MCF 10A (cell line): ENCODE measurements around the gene DTL. TPM values are rescaled to one million over a fixed set of nuclear protein-coding genes. Genes with fewer than 3 reads are reported as not detected.

ENCODE experiments used
- BruUV-seq: library from RNA; stranded (reverse); fragments of 400-500 nt; replicated peaks from 2 replicates; lab custom pipeline; 2021; lab: Mats Ljungman, UMichigan
- CTCF ChIA-PET: fragments of 300-600 bp; sonication (Branson Sonifier 250); formaldehyde crosslinking; extraction: SDS; loops from one replicate; lab custom pipeline; 2021; ENCODE audit warnings: antibody characterized with exemption, inconsistent platforms; lab: Yijun Ruan, JAX
- POLR2A ChIA-PET: fragments of 300-600, 350-650 bp; sonication (Branson Sonifier 250); formaldehyde crosslinking; extraction: SDS; loops from one replicate; lab custom pipeline; 2020; ENCODE audit warnings: antibody characterized with exemption, inconsistent platforms; lab: Yijun Ruan, JAX
- DNase-seq: peaks from one replicate; pipeline ENCODE4 v3.0.0-alpha.2; 2018; ENCODE audit not compliant: unreplicated experiment
- H3K27ac Mint-ChIP-seq: one replicate; pipeline ENCODE4 v1.8.0; 2022; ENCODE audit warnings: mild to moderate bottlenecking, low read depth, mixed read lengths; ENCODE audit not compliant: unreplicated experiment
- H3K27me3 Mint-ChIP-seq: one replicate; pipeline ENCODE4 v1.8.0; 2022; ENCODE audit warnings: mixed read lengths; ENCODE audit not compliant: insufficient read depth, unreplicated experiment
- H3K36me3 Mint-ChIP-seq: one replicate; pipeline ENCODE4 v1.8.0; 2022; ENCODE audit warnings: mild to moderate bottlenecking, moderate library complexity, mixed read lengths; ENCODE audit not compliant: insufficient read depth, unreplicated experiment
- H3K4me1 Mint-ChIP-seq: one replicate; pipeline ENCODE4 v1.8.0; 2022; ENCODE audit warnings: mixed read lengths; ENCODE audit not compliant: insufficient read depth, unreplicated experiment
- H3K4me3 Mint-ChIP-seq: one replicate; pipeline ENCODE4 v1.8.0; 2022; ENCODE audit warnings: mild to moderate bottlenecking, moderate library complexity, mixed read lengths; ENCODE audit not compliant: unreplicated experiment
- H3K9me3 Mint-ChIP-seq: one replicate; pipeline ENCODE4 v1.8.0; 2022; ENCODE audit warnings: mixed read lengths; ENCODE audit not compliant: unreplicated experiment
- intact Hi-C: fragments of 100-400 bp; cut with micrococcal nuclease; formaldehyde crosslinking; loops from 2 replicates; pipeline ENCODE4 v1.14.1; 2022
- total RNA-seq: library from RNA; stranded (reverse); gene quantifications from 2 replicates; pipeline ENCODE4 v1.2.3, GENCODE V29; 2022
- TF ChIP-seq, protein P1 (sequence below): fragments of 200-600 bp; IDR thresholded peaks from one replicate; pipeline ENCODE4 v1.8.0; 2022; ENCODE audit warnings: antibody characterized with exemption, mild to moderate bottlenecking; ENCODE audit not compliant: unreplicated experiment

DTL gene
- total RNA-seq, 1 experiment from 2014 or later: 34.4 TPM

DNA sequence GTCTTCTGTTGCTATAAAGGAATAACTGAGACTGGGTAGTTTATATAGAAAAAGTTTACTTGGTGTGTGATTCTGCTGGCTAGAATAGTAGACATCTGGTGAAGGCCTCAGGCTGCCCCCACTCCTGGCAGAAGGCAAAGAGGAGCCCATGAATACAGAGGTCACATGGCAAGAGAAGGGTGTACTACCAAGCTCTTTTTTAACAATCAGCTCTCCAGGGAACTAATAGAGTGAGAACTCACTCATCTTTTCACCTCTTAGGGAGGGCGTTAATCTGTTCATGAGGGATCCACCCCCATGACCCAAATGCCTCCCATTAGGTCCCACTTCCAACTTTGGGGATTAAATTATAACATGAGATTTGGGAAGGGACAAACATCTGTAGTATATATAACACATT, 9.3 kb downstream of the DTL start:
- Mint-ChIP-seq H3K4me3 (no peak overlapping the region), H3K27ac (no peak overlapping the region), H3K4me1 (peaks cover 27% of the 10 kb centered on the region), H3K9me3 (no peaks in the 10 kb centered on the region), H3K36me3 (peaks cover 6% of the 10 kb centered on the region), H3K27me3 (no peaks in the 10 kb centered on the region)
- DNase-seq: no peak
- POLR2A ChIA-PET: interaction anchor here (0.7 to 8.2 kb wide), 5 partner anchors 7 to 719 kb away, joined by 3 to 97 read pairs (median 3); partner anchors contain the start of genes DTL, INTS7 and PPP2R5A
- TF ChIP-seq, protein P1, sequence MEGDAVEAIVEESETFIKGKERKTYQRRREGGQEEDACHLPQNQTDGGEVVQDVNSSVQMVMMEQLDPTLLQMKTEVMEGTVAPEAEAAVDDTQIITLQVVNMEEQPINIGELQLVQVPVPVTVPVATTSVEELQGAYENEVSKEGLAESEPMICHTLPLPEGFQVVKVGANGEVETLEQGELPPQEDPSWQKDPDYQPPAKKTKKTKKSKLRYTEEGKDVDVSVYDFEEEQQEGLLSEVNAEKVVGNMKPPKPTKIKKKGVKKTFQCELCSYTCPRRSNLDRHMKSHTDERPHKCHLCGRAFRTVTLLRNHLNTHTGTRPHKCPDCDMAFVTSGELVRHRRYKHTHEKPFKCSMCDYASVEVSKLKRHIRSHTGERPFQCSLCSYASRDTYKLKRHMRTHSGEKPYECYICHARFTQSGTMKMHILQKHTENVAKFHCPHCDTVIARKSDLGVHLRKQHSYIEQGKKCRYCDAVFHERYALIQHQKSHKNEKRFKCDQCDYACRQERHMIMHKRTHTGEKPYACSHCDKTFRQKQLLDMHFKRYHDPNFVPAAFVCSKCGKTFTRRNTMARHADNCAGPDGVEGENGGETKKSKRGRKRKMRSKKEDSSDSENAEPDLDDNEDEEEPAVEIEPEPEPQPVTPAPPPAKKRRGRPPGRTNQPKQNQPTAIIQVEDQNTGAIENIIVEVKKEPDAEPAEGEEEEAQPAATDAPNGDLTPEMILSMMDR: no peak
- no TSS peak for BruUV-seq
- intact Hi-C loops: no loop called here
- CTCF ChIA-PET: interaction anchor here (0.6 to 9.7 kb wide), 6 partner anchors 9 to 411 kb away, joined by 4 to 95 read pairs (median 14); partner anchors contain the start of genes DTL and INTS7

GRCh38 chr1:212045981-212046380, 10.4 kb downstream of the DTL start:
- CTCF ChIA-PET: interaction anchor here (0.6 to 9.7 kb wide), 6 partner anchors 10 to 410 kb away, joined by 3 to 95 read pairs (median 12); partner anchors contain the start of genes DTL and INTS7
- TF ChIP-seq, protein P1: no peak
- intact Hi-C loops: no loop called here
- no peak for DNase-seq
- H3K36me3 Mint-ChIP-seq: peaks cover 6% of the 10 kb centered on the region
- no peaks in the 10 kb centered on the region for H3K27me3 Mint-ChIP-seq
- no peak overlapping the region for H3K4me3 Mint-ChIP-seq
- POLR2A ChIA-PET: interaction anchor here (0.6 to 8.2 kb wide), 3 partner anchors 8 to 298 kb away, joined by 3 to 97 read pairs (median 4); partner anchors contain the start of genes DTL and INTS7
- no peak overlapping the region for H3K27ac Mint-ChIP-seq
- peaks cover 23% of the 10 kb centered on the region for H3K4me1 Mint-ChIP-seq
- no peaks in the 10 kb centered on the region for H3K9me3 Mint-ChIP-seq
- no TSS peak for BruUV-seq

DNA sequence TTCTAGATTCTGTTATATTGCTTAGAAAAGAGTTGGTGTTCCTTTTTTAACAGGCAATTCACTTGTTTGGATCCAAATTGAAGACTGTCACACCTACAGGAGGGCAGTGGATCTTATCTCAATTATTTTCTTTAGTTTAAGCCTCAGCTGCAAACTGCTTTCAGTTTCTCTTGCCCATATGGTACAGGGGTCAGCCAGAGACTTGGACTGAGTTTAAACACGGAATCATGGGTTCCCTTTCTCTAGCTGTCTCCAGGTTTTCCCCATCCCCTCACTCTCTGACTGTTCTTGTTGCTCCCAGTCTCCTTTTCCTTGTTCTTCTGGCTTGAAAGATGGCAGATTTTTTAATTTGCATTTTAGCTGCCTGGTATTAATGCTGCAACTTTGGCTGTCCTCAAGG, 18.4 kb downstream of the DTL start:
- POLR2A ChIA-PET: interaction anchor here (1.2 kb wide), 1 partner anchor 235 kb away, joined by 3 read pairs; no protein-coding TSS in a partner anchor
- Mint-ChIP-seq H3K36me3 (peaks cover 16% of the 10 kb centered on the region), H3K4me1 (peaks cover 12% of the 10 kb centered on the region), H3K4me3 (no peak overlapping the region), H3K27ac (no peak overlapping the region), H3K27me3 (no peaks in the 10 kb centered on the region), H3K9me3 (peaks cover 14% of the 10 kb centered on the region)
- CTCF ChIA-PET: interaction anchor here (0.6 to 3.9 kb wide), 6 partner anchors 9 to 402 kb away, joined by 3 to 30 read pairs (median 6); partner anchors contain the start of genes DTL and INTS7
- BruUV-seq: no TSS peak
- no peak for DNase-seq
- TF ChIP-seq, protein P1: no peak
- intact Hi-C loops: no loop called here

DNA sequence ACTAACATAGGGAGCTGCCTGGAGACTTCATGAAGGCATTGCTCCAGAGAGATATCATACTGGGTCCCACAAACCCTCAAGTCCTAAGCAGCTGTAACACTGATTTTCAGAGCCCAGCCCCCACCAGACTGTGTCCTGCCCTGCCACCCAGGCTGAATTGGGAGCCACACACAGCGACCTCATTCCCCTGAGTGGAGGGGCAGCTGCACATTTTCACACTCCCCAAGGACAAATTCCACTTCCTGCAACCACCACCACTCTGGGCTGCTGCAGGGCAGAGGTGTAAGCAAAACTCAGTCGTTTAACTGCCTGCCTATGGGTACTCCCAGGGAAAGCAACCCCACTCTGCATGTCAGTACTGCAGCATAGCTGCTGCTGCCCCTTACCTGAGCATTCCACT, 19.8 kb downstream of the DTL start:
- peaks cover 14% of the 10 kb centered on the region for H3K9me3 Mint-ChIP-seq
- no peak overlapping the region for H3K4me3 Mint-ChIP-seq
- POLR2A ChIA-PET: interaction anchor here (1.0 to 1.3 kb wide), 3 partner anchors 11 to 234 kb away, joined by 3 to 5 read pairs (median 5); partner anchors contain the start of genes DTL and INTS7
- H3K4me1 Mint-ChIP-seq: peaks cover 12% of the 10 kb centered on the region
- peaks cover 16% of the 10 kb centered on the region for H3K36me3 Mint-ChIP-seq
- intact Hi-C loops: no loop called here
- CTCF ChIA-PET: interaction anchor here (0.6 to 3.9 kb wide), 12 partner anchors 8 to 737 kb away, joined by 3 to 30 read pairs (median 4); partner anchors contain the start of genes DTL, INTS7, NSL1 and TATDN3
- H3K27ac Mint-ChIP-seq: no peak overlapping the region
- BruUV-seq: no TSS peak
- no peaks in the 10 kb centered on the region for H3K27me3 Mint-ChIP-seq
- TF ChIP-seq, protein P1: no peak
- no peak for DNase-seq
